Measurements from ENCODE around the gene NUDCD3. TPM values are rescaled to one million over a fixed set of nuclear protein-coding genes. Genes with fewer than 3 reads are reported as not detected.

NUDCD3 gene
- total RNA-seq, 1 experiment from 2014 or later = 71.9 TPM

DNA sequence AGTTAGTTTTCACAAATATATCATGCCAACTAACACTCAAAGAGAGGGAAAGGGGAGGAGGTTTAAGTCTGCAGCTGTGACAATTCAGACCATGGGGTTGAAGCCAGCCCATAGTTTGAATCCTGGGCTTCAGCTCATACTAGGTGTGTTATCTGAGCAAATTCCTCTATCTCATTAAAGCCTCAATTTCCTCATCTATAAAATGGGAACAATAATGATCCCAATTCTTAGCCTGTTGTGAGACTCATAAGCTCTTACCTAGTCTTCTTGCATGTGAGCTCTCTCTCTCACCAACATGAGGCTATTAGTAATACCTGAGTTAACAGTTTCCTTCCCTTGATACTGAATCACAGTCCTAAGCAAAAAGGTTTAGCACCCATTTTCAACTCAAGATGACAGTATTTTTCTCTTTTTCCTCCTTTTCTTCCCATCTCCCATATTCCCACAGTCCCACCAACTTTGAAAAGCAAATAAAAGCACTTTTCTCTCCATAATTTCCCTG is 49.8 kb downstream of the NUDCD3 start:
- Histone ChIP-seq H3K4me1 (ENCODE audit: insufficient read depth, low read length) (no peaks in the 10 kb centered on the region), H4K5ac (ENCODE audit: insufficient read length, low read depth, low read length) (no peak overlapping the region), H2BK12ac (ENCODE audit: insufficient read length, low read depth, low read length) (no peak overlapping the region), H3K9me3 (ENCODE audit: control insufficient read depth, low read depth, low read length) (no peaks in the 10 kb centered on the region), H2BK120ac (ENCODE audit: low read depth, low read length, poor library complexity, severe bottlenecking) (no peak overlapping the region), H4K91ac (ENCODE audit: insufficient read length, low read depth, low read length) (no peak overlapping the region), H2AFZ (ENCODE audit: low read length) (no peak overlapping the region), H3K4ac (ENCODE audit: low read depth, low read length) (no peak overlapping the region), H3K23ac (ENCODE audit: insufficient read length, low read depth, low read length) (no peak overlapping the region), H3K23me2 (ENCODE audit: insufficient read length, low read depth, low read length, poor library complexity, severe bottlenecking) (no peaks in the 10 kb centered on the region), H4K8ac (replicated peaks; ENCODE audit: insufficient read length, low read depth, low read length) (no peak overlapping the region), H3K18ac (ENCODE audit: insufficient read length, low read depth, low read length) (no peak overlapping the region), H3K27ac (ENCODE audit: insufficient read length, low read depth, low read length) (no peak overlapping the region), H3K56ac (ENCODE audit: insufficient read length, low read depth, low read length) (no peak overlapping the region), H2BK5ac (ENCODE audit: insufficient read length, low read length) (no peak overlapping the region), H3K27me3 (ENCODE audit: insufficient read depth, low read length) (no peaks in the 10 kb centered on the region), H2BK15ac (ENCODE audit: low read depth, low read length) (no peak overlapping the region), H2AK5ac (ENCODE audit: insufficient read length, low read length) (no peak overlapping the region), H3K14ac (ENCODE audit: insufficient read depth, low read length) (no peak overlapping the region), H3T11ph (ENCODE audit: low read length) (no peak overlapping the region), H2BK20ac (ENCODE audit: low read depth, low read length, poor library complexity, severe bottlenecking) (no peak overlapping the region), H3K79me2 (ENCODE audit: insufficient read depth, low read length) (no peaks in the 10 kb centered on the region), H3K4me2 (ENCODE audit: insufficient read depth, insufficient read length, low read length) (no peak overlapping the region), H3K9ac (ENCODE audit: extremely low read depth, insufficient read length, low read length) (no peak overlapping the region), H4K20me1 (ENCODE audit: control insufficient read depth, insufficient read depth, insufficient read length) (no peaks in the 10 kb centered on the region), H3K79me1 (ENCODE audit: insufficient read depth, low read depth, low read length, poor library complexity, severe bottlenecking) (peaks cover 4% of the 10 kb centered on the region)
- peaks cover 11 to 18% (median 13%) of the 10 kb centered on the region in 3 experiments; a peak in 6 of 7 replicates for H3K36me3 Mint-ChIP-seq (ENCODE audit: insufficient read depth in 1 of 3, low read depth in 3 of 3)
- DNase-seq = no peak
- no peak overlapping the region for H3K4me3 Mint-ChIP-seq
- peaks cover 0 to 2% of the 10 kb centered on the region in 2 experiments; a peak in 2 of 4 replicates for H3K4me1 Mint-ChIP-seq
- H3K27me3 Mint-ChIP-seq (ENCODE audit: low read depth) = no peaks in the 10 kb centered on the region
- H3K9me3 Mint-ChIP-seq = no peaks in the 10 kb centered on the region
- no peak overlapping the region for H3K27ac Mint-ChIP-seq
- TF ChIP-seq, protein P1, sequence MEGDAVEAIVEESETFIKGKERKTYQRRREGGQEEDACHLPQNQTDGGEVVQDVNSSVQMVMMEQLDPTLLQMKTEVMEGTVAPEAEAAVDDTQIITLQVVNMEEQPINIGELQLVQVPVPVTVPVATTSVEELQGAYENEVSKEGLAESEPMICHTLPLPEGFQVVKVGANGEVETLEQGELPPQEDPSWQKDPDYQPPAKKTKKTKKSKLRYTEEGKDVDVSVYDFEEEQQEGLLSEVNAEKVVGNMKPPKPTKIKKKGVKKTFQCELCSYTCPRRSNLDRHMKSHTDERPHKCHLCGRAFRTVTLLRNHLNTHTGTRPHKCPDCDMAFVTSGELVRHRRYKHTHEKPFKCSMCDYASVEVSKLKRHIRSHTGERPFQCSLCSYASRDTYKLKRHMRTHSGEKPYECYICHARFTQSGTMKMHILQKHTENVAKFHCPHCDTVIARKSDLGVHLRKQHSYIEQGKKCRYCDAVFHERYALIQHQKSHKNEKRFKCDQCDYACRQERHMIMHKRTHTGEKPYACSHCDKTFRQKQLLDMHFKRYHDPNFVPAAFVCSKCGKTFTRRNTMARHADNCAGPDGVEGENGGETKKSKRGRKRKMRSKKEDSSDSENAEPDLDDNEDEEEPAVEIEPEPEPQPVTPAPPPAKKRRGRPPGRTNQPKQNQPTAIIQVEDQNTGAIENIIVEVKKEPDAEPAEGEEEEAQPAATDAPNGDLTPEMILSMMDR (conservative IDR thresholded peaks at IDR 0.05) = no peak

Measured in H9 (cell line).